K562 (cell line): Measurements from ENCODE around the gene USH2A. TPM values are rescaled to one million over a fixed set of nuclear protein-coding genes. Genes with fewer than 3 reads are reported as not detected.

ENCODE experiments used
- ATAC-seq: fragments of 200-7000 bp; cut with Tn5 transposase; 3 replicates; pipeline ENCODE4 v1.9.1; 2020; ENCODE audit warnings: moderate library complexity
- BruUV-seq: library from RNA; stranded (reverse); fragments of 400-500 nt; replicated peaks from 2 replicates; lab custom pipeline; 2021; lab: Mats Ljungman, UMichigan
- CTCF ChIA-PET: fragments of 300-600 bp; formaldehyde crosslinking; extraction: SDS; loops from one replicate; lab custom pipeline; 2021; ENCODE audit warnings: low intra/inter-chr PET ratio; lab: Yijun Ruan, JAX
- POLR2A ChIA-PET: fragments of 300-600, 350-650 bp; sonication (Branson Sonifier 250); formaldehyde crosslinking; extraction: SDS; loops from one replicate; lab custom pipeline; 2021; ENCODE audit warnings: antibody characterized with exemption, inconsistent platforms; lab: Yijun Ruan, JAX
- DNase-seq, 4 experiments: peaks; one replicate each; pipeline versions ENCODE4 v3.0.0 to v3.0.0-alpha.2; 2011 to 2018; ENCODE audit warnings: low spot score in 3 of 4, mixed read lengths in 3 of 4; ENCODE audit errors: extremely low read depth in 1 of 4
- FAIRE-seq: peaks from 2 replicates; lab custom pipeline; 2011; peaks lifted over from hg19 to GRCh38; lab: Jason Lieb, UNC
- H2AFZ ChIP-seq: 2 replicates; pipeline ENCODE4 v1.6.0; 2011; ENCODE audit warnings: low read depth, low read length, control low read depth, inconsistent platforms
- H3K27ac ChIP-seq: fragments of 200-600 bp; 3 replicates; pipeline ENCODE4 v1.8.0; 2011; ENCODE audit warnings: low read depth, mild to moderate bottlenecking, control low read depth, inconsistent platforms, low read length, moderate library complexity, mixed read lengths; ENCODE audit errors: extremely low read depth
- H3K27me3 ChIP-seq, 2 experiments: fragments of 300-600 bp in 1 of 2; 2 replicates in 1 of 2; 3 replicates in 1 of 2; pipeline versions ENCODE4 v1.6.0 to v1.8.0; 2011; ENCODE audit warnings: inconsistent platforms in 2 of 2, low read length in 2 of 2, mild to moderate bottlenecking in 1 of 2, mixed read lengths in 1 of 2, moderate library complexity in 1 of 2; ENCODE audit not compliant: control insufficient read depth in 2 of 2, insufficient read depth in 2 of 2
- H3K36me3 ChIP-seq: fragments of 300-600 bp; 3 replicates; pipeline ENCODE4 v1.8.0; 2011; ENCODE audit warnings: mild to moderate bottlenecking, low read length, inconsistent platforms; ENCODE audit not compliant: control insufficient read depth, insufficient read depth
- H3K4me1 ChIP-seq, 2 experiments: fragments of 200-600 bp in 1 of 2; replicated peaks in 1 of 2; 2 replicates in 1 of 2; 3 replicates in 1 of 2; pipeline versions ENCODE4 v1.5.1 to v1.8.0; 2011; ENCODE audit warnings: inconsistent platforms in 2 of 2, low read length in 2 of 2, mild to moderate bottlenecking in 1 of 2, mixed read lengths in 1 of 2, moderate library complexity in 1 of 2; ENCODE audit not compliant: control insufficient read depth in 2 of 2, insufficient read depth in 2 of 2
- H3K4me2 ChIP-seq: 2 replicates; pipeline ENCODE4 v1.6.1; 2011; ENCODE audit warnings: low read length, control low read depth, inconsistent platforms, mixed read lengths; ENCODE audit not compliant: insufficient read depth
- H3K4me3 ChIP-seq: fragments of 200-600 bp; sonication (generic), shearing (Covaris generic); 2 replicates; pipeline ENCODE4 v1.5.1; 2016; ENCODE audit warnings: control low read depth, inconsistent platforms
- H3K79me2 ChIP-seq: fragments of 200-600 bp; 3 replicates; pipeline ENCODE4 v1.8.0; 2011; ENCODE audit warnings: low read length, inconsistent platforms; ENCODE audit not compliant: control insufficient read depth, insufficient read depth
- H3K9ac ChIP-seq, 2 experiments: 2 replicates each; pipeline versions ENCODE4 v1.6.0 to v1.6.1; 2011; ENCODE audit warnings: low read depth in 2 of 2, low read length in 2 of 2, control low read depth in 1 of 2, inconsistent platforms in 1 of 2, mild to moderate bottlenecking in 1 of 2, mixed read lengths in 1 of 2; ENCODE audit not compliant: insufficient read depth in 1 of 2
- H3K9me1 ChIP-seq: one replicate; pipeline ENCODE4 v1.6.0; 2011; ENCODE audit warnings: inconsistent platforms, mild to moderate bottlenecking, low read length, moderate library complexity; ENCODE audit not compliant: control insufficient read depth, insufficient read depth
- H3K9me3 ChIP-seq: replicated peaks from 2 replicates; pipeline ENCODE4 v1.5.1; 2011; ENCODE audit warnings: low read depth, low read length, inconsistent platforms; ENCODE audit not compliant: control insufficient read depth, insufficient read depth
- H4K20me1 ChIP-seq: replicated peaks from 2 replicates; pipeline ENCODE4 v1.6.1; 2011; ENCODE audit warnings: low read length, inconsistent platforms, mixed read lengths; ENCODE audit not compliant: control insufficient read depth, insufficient read depth
- E4F1 ChIP-seq: fragments of 250-450 bp; sonication (Bioruptor Pico); IDR thresholded peaks from 2 replicates; pipeline ENCODE4 v1.5.0; 2021; ENCODE audit warnings: mild to moderate bottlenecking, borderline replicate concordance
- ETV5 ChIP-seq: sonication (generic); formaldehyde crosslinking; IDR thresholded peaks from 2 replicates; pipeline ENCODE4 v1.4.0; 2020; ENCODE audit warnings: low read depth, mild to moderate bottlenecking, missing genetic modification reagents
- GATA2 ChIP-seq: sonication (generic); formaldehyde crosslinking; IDR thresholded peaks from 2 replicates; pipeline ENCODE4 v1.4.0; 2020; ENCODE audit warnings: mild to moderate bottlenecking, missing genetic modification reagents
- HNRNPUL1 ChIP-seq: fragments of 200-400 bp; formaldehyde crosslinking; IDR thresholded peaks from 2 replicates; pipeline ENCODE4 v1.6.1; 2017; ENCODE audit warnings: low read length
- JUN ChIP-seq, 2 experiments: sonication (generic) in 1 of 2; formaldehyde crosslinking in 1 of 2; IDR thresholded peaks; 2 replicates each; pipeline versions ENCODE4 v1.6.1 to v1.8.0; 2012 to 2022; ENCODE audit warnings: borderline replicate concordance in 2 of 2, mild to moderate bottlenecking in 2 of 2, improper control_type of control experiment in 1 of 2, low read depth in 1 of 2, low read length in 1 of 2, missing genetic modification reagents in 1 of 2
- KAT2B ChIP-seq: IDR thresholded peaks from one replicate; pipeline ENCODE4 v1.6.1; 2012; ENCODE audit warnings: low read depth, mild to moderate bottlenecking, control low read depth, inconsistent platforms, low read length, moderate library complexity
- MLX ChIP-seq, 2 experiments: fragments of 450-650 bp in 1 of 2; sonication (generic) in 1 of 2; formaldehyde crosslinking; conservative IDR thresholded peaks; 2 replicates each; pipeline versions ENCODE4 v1.4.0 to v1.8.1; 2020 to 2022; ENCODE audit warnings: mild to moderate bottlenecking in 1 of 2, missing genetic modification reagents in 1 of 2
- TFAM ChIP-seq: fragments of 250-450 bp; sonication (Bioruptor Pico); conservative IDR thresholded peaks from 2 replicates; pipeline ENCODE4 v1.5.0; 2021; ENCODE audit warnings: mild to moderate bottlenecking, moderate library complexity
- THRAP3 ChIP-seq: fragments of 450-650 bp; IDR thresholded peaks from 2 replicates; pipeline ENCODE4 v1.6.1; 2016; ENCODE audit warnings: mild to moderate bottlenecking, inconsistent platforms, borderline replicate concordance
- TOE1 ChIP-seq, 2 experiments: fragments of 450-650 bp in 1 of 2; sonication (generic) in 1 of 2; formaldehyde crosslinking in 1 of 2; IDR thresholded peaks; 2 replicates each; pipeline versions ENCODE4 v1.7.1 to v1.8.0; 2016 to 2022; ENCODE audit warnings: borderline replicate concordance in 2 of 2, mild to moderate bottlenecking in 2 of 2, antibody characterized with exemption in 1 of 2, inconsistent platforms in 1 of 2, low read depth in 1 of 2, missing genetic modification reagents in 1 of 2, moderate library complexity in 1 of 2
- TRIM24 ChIP-seq, 2 experiments: fragments of 450-650 bp; IDR thresholded peaks; 2 replicates each; pipeline ENCODE4 v1.6.1; 2016
- ZBTB49 ChIP-seq: sonication (generic); formaldehyde crosslinking; IDR thresholded peaks from 2 replicates; pipeline ENCODE4 v1.8.0; 2022; ENCODE audit warnings: missing genetic modification reagents, mild to moderate bottlenecking, borderline replicate concordance
- in situ Hi-C: fragments of 300-500 bp; cut with MboI; formaldehyde crosslinking; loops from 4 replicates; pipeline ENCODE4 v1.15.0; 2018; ENCODE audit warnings: inconsistent platforms, mixed read lengths
- intact Hi-C: fragments of 100-400 bp; cut with micrococcal nuclease; formaldehyde crosslinking; loops from 2 replicates; pipeline ENCODE4 v1.14.2; 2022
- polyA plus RNA-seq, 8 experiments: library from polyadenylated mRNA; depleted of rRNA in 4 of 8; stranded (reverse) in 5 of 8; unstranded in 3 of 8; fragments of >200 nt; fragmentation: Nextera tagmentation in 2 of 8; fragmentation: Illumina TruSeq in 1 of 8; extraction: Ambion mirVana in 2 of 8; extraction: Trizol in 1 of 8; gene quantifications; 2 replicates each; pipeline versions ENCODE4 v1.2.1 to v1.2.3, GENCODE V29; 2011 to 2014; ENCODE audit warnings: inconsistent platforms in 1 of 8, missing spikeins in 1 of 8
- total RNA-seq, 7 experiments: library from RNA; depleted of rRNA in 6 of 7; stranded (reverse); fragments of >200 nt in 6 of 7; fragmentation: Illumina TruSeq in 2 of 7; extraction: Trizol in 2 of 7; gene quantifications; 2 replicates each; pipeline versions ENCODE4 v1.2.1 to v1.2.3, GENCODE V29; 2011 to 2021; ENCODE audit warnings: low replicate concordance in 1 of 7

USH2A gene
- total and polyA plus RNA-seq, 9 of the 15 experiments (the other 6 are each of a cell fraction or from before 2014, with no cell fraction given), result under 0.01 TPM; not detected in 7

GRCh38 chr1:215719552-215719951 is 703.7 kb downstream of the USH2A start:
- H3K9me1 ChIP-seq, result no peaks in the 10 kb centered on the region
- CTCF ChIA-PET, result no interaction called here
- H3K79me2 ChIP-seq, result no peaks in the 10 kb centered on the region
- no peaks in the 10 kb centered on the region for H3K36me3 ChIP-seq
- no peak overlapping the region for H2AFZ ChIP-seq
- H3K4me3 ChIP-seq, result no peak overlapping the region
- H3K9ac ChIP-seq, result no peak overlapping the region
- DNase-seq (no peak), ATAC-seq (no peak), FAIRE-seq (no peak)
- intact Hi-C loops, result no loop called here
- in situ Hi-C loops, result no loop called here
- H3K27me3 ChIP-seq, result no peaks in the 10 kb centered on the region
- H4K20me1 ChIP-seq, result no peaks in the 10 kb centered on the region
- H3K4me1 ChIP-seq, result no peaks in the 10 kb centered on the region
- POLR2A ChIA-PET, result no interaction called here
- no peak overlapping the region for H3K27ac ChIP-seq
- no TSS peak for BruUV-seq
- H3K9me3 ChIP-seq, result no peaks in the 10 kb centered on the region
- H3K4me2 ChIP-seq, result no peak overlapping the region
- TF ChIP-seq E4F1 (CRISPR knock-in tag), result no peak
- no peak for TF ChIP-seq TRIM24 (IDR thresholded peaks at IDR 0.05)
- TF ChIP-seq TFAM (CRISPR knock-in tag), result no peak
- no peak for TF ChIP-seq JUN (IDR thresholded peaks at IDR 0.05; ENCODE audit: borderline replicate concordance, low read depth, low read length)
- no peak for TF ChIP-seq JUN (CRISPR knock-in tag; IDR thresholded peaks at IDR 0.05; ENCODE audit: borderline replicate concordance)
- TF ChIP-seq HNRNPUL1, result no peak
- no peak for TF ChIP-seq GATA2
- no peak for TF ChIP-seq ZBTB49
- TF ChIP-seq ETV5 (CRISPR knock-in tag), result no peak
- no peak for TF ChIP-seq MLX (CRISPR knock-in tag; conservative IDR thresholded peaks at IDR 0.05)
- no peak for TF ChIP-seq KAT2B
- TF ChIP-seq TOE1 (IDR thresholded peaks at IDR 0.05; ENCODE audit: borderline replicate concordance), result no peak
- TF ChIP-seq TOE1 (CRISPR knock-in tag; IDR thresholded peaks at IDR 0.05; ENCODE audit: borderline replicate concordance, low read depth), result no peak
- no peak for TF ChIP-seq THRAP3
